Activated naive CD8-positive, alpha-beta T cell (primary cell): Measurements from ENCODE around the gene ASPDH.
"Not testable (repeated sequence)": the region's sequence is repeated elsewhere in the genome, so short reads cannot be mapped to it uniquely, and the experiment has no call there.

Experiments
- H3K27ac Mint-ChIP-seq: one replicate; pipeline ENCODE4 v1.8.0; 2021; ENCODE audit warnings: mixed read lengths
- H3K27me3 Mint-ChIP-seq: one replicate; pipeline ENCODE4 v1.8.0; 2021; ENCODE audit warnings: mixed read lengths
- H3K36me3 Mint-ChIP-seq: one replicate; pipeline ENCODE4 v1.8.0; 2021; ENCODE audit warnings: mixed read lengths
- H3K4me1 Mint-ChIP-seq: one replicate; pipeline ENCODE4 v1.8.0; 2021; ENCODE audit warnings: low read depth, mixed read lengths
- H3K4me3 Mint-ChIP-seq: one replicate; pipeline ENCODE4 v1.8.0; 2021; ENCODE audit warnings: mild to moderate bottlenecking, mixed read lengths
- H3K9me3 Mint-ChIP-seq: one replicate; pipeline ENCODE4 v1.8.0; 2021; ENCODE audit warnings: low read depth, mixed read lengths

The ASPDH gene

DNA sequence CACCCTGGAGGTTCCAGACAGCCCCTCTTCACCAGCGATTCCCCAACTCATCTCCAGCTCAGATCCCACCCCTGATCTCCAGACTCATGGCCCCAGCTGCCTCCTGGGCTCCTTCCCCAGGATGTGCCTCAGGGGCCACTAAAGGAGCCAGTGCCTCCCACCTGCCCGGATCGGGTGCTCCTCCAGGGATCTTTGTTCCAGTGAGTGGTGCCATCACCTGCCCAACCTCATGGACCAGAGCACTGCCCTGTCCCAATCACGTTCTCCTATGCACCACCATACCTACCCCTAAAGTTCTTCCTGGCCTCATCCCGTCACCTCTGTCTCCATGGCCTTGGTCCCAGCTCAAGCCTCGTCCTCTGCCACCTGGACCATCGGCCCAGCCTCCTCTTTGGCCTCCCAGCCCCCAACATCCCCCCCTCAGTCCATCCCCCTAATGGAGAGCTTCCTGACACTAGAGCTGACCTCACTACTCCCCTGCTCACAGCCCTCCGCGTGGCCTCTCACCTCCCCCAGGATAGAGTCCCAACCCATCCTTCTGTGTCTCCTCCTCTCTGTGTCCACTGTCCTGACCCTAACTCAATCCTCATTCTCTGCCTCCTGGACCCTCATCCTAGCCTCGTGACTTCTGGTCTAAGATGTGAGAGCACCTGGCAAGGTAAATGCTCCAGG lies 28.3 kb downstream of the ASPDH start:
- Mint-ChIP-seq H3K4me3 (no peak overlapping the region), H3K4me1 (peaks cover 8% of the 10 kb centered on the region), H3K27me3 (no peaks in the 10 kb centered on the region), H3K9me3 (no peaks in the 10 kb centered on the region), H3K36me3 (peaks cover 7% of the 10 kb centered on the region), H3K27ac (no peak overlapping the region)

DNA sequence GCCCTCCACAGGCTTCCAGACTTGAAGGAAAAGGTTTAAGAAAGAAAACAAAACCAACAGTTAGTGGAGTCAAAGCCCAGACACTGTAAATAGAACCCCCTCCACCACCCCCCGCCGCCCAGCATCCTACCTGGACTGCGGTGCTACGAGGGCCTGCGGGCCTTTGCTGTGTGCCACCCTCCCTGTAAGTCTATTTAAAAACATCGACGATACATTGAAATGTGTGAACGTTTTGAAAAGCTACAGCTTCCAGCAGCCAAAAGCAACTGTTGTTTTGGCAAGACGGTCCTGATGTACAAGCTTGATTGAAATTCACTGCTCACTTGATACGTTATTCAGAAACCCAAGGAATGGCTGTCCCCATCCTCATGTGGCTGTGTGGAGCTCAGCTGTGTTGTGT lies 30.8 kb downstream of the ASPDH start:
- Mint-ChIP-seq H3K27ac (peak overlapping the region; percentile 1), H3K4me3 (no peak overlapping the region), H3K36me3 (peaks cover 10% of the 10 kb centered on the region), H3K9me3 (no peaks in the 10 kb centered on the region), H3K27me3 (no peaks in the 10 kb centered on the region), H3K4me1 (peaks cover 8% of the 10 kb centered on the region)

DNA sequence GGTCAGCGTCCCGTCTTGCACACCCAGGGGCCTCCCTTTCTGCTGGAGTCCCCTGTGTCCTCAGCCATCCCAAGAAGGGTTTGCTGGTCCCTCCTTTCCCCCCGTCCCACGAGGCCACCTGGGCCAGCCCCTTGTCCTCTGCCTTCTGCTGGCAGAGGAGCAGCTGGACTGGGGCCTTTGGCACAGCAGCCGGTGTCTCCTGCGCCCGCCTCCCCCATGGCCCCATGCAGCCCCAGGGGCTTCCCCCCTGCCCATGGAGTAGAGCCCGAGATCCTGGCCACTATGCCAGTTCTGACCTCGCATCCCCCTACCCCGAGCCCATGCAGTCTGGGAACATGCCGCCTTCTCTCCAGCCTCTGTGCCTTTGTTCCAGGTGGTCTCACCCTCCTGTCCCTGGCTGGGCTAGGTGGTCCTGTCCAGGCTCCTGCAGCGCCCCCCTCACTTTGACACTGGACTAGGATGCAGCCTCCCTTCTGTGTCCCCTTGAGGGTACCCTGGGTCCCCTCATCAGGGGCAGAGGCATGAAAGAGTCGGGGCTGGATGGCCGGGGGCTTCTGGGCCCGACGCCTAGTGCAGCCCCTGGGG lies 31.4 kb downstream of the ASPDH start:
- H3K4me1 Mint-ChIP-seq = peaks cover 10% of the 10 kb centered on the region
- no peak overlapping the region for H3K4me3 Mint-ChIP-seq
- H3K9me3 Mint-ChIP-seq = no peaks in the 10 kb centered on the region
- peaks cover 12% of the 10 kb centered on the region for H3K36me3 Mint-ChIP-seq
- no peak overlapping the region for H3K27ac Mint-ChIP-seq
- no peaks in the 10 kb centered on the region for H3K27me3 Mint-ChIP-seq

DNA sequence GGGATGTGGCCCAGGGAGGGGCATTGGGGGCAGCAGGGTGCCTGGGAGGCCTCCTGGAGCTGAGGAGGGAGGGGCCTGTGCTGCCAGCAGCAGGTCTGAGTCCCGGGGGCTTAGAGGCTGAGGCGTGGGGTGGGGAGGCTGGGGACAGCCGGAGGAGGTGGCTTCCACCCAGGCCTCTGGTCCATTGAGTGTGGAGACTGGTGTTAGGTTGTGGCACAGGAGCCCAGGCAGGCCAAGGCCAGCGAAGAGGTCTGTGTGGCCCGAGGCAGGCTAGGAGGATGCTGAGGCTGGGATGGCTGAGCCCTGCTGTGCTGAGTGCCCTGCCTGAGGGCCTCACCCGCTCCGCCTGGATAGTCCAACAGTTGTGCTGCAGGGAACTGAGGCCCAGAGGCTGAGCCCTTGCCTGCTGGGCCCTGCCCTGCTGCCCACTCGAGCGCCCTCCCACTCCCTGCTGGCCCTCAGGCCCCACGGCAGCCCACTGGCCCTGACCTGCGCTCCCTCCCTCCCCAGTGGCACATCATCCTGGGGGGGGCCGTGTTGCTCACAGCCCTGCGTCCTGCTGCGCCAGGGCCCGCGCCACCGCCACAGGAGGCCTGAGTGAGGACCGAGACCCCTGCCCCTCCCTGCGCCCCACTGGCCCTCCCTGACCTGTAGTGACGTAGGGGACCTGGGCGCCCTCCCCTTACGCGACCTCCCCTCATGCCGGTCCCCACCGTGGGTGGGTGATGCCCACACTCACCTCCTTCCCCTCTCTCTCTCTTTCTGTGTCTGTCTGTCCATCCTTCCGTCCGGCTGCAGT lies 32.2 kb downstream of the ASPDH start:
- H3K4me3 Mint-ChIP-seq = no peak overlapping the region
- H3K9me3 Mint-ChIP-seq = no peaks in the 10 kb centered on the region
- peaks cover 9% of the 10 kb centered on the region for H3K36me3 Mint-ChIP-seq
- H3K27me3 Mint-ChIP-seq = no peaks in the 10 kb centered on the region
- H3K4me1 Mint-ChIP-seq = peaks cover 16% of the 10 kb centered on the region
- H3K27ac Mint-ChIP-seq = no peak overlapping the region

DNA sequence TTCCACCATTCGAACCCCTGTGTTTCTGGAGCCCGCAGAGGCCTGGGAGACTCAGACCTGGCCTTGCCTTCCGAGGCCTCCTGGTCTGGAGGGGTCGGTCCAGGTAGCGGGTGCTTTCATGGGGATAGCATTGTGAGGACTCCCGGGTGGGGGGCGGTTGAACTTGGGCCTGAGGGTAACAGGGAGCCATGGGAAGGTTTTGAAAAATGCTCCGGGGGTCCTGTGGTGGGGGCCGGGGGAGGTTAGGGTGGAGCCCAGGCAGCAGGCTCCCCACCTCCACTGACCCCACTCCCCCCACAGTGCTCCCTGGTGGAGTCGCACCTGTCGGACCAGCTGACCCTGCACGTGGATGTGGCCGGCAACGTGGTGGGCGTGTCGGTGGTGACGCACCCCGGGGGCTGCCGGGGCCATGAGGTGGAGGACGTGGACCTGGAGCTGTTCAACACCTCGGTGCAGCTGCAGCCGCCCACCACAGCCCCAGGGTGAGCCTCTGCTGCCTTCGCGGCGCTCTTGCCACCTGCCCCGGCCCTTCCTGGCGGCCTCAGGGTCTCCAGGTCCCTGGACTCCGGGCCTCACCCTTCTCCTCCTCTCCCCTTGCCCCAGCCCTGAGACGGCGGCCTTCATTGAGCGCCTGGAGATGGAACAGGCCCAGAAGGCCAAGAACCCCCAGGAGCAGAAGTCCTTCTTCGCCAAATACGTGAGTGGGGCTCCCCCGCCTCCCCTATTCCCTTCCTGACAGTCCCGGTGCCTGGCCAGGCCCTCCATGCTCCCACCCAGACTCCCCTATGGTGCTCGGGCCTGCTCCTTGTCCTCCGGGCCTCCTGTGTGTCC lies 33.2 kb downstream of the ASPDH start:
- no peaks in the 10 kb centered on the region for H3K27me3 Mint-ChIP-seq
- no peak overlapping the region for H3K4me3 Mint-ChIP-seq
- H3K27ac Mint-ChIP-seq = no peak overlapping the region
- H3K4me1 Mint-ChIP-seq = peaks cover 18% of the 10 kb centered on the region
- H3K9me3 Mint-ChIP-seq = no peaks in the 10 kb centered on the region
- H3K36me3 Mint-ChIP-seq = peaks cover 9% of the 10 kb centered on the region

DNA sequence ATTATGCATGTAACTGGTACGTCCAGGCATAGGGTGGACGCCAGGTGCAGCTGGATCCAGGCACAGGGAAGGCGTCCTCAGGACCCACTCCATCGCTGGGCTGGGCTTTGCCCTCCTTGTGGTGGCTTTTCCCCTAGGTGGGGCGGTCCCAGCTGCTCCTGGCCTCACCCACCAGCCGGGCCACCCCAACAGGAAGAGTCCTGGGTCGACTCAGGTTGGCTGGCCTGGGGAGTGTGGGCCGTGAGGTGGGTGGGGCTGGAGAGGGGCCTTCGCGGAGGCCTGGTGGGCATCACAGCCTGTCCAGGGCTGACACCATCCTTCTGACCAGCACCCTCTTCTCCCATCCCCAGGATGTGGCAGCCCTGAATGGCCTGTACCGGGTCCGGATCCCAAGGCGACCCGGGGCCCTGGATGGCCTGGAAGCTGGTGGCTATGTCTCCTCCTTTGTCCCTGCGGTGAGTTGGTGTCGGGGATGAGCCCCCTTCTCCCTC lies 33.9 kb downstream of the ASPDH start:
- Mint-ChIP-seq H3K36me3 (peaks cover 9% of the 10 kb centered on the region), H3K27me3 (no peaks in the 10 kb centered on the region), H3K27ac (no peak overlapping the region), H3K4me3 (no peak overlapping the region), H3K9me3 (no peaks in the 10 kb centered on the region), H3K4me1 (peaks cover 18% of the 10 kb centered on the region)

DNA sequence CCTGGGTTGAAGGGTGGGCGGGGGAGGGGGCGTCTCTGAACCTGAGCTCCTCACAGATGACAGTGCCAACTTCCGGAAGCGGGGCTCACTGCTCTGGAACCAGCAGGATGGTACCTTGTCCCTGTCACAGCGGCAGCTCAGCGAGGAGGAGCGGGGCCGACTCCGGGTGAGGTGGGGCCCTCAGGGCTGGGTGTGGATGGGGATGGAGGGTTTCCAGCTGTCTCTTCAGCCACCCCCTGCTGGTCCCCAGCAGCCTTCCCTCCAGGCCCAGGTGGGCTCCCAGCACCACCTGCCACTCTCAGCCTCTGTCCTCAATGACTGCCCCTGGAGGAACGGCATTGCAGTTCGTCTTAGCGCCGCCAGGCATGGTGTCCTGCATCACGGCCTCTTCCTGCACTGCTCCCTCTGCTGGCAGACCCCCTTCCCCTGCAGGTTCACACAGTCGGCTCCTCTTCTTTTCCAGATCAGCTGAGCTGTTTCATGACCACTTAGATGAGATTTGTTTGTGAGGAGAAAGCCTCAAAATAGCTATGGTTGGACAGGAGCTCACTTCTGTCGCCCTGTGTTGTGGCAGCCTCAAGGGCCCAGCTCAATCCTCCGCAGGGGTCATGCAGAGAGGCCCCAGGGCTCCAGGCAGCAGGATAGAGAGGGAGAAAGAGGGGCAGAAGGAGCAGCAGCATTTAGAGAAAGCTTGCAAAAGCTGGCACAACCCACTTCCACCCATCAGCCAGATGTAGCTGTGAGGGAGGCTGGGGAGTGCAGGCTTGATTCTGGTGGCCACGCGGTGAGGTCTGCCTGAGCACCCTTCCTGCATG lies 34.6 kb downstream of the ASPDH start:
- peak overlapping the region; percentile 41 for H3K27ac Mint-ChIP-seq
- H3K9me3 Mint-ChIP-seq = no peaks in the 10 kb centered on the region
- peaks cover 18% of the 10 kb centered on the region for H3K4me1 Mint-ChIP-seq
- H3K27me3 Mint-ChIP-seq = no peaks in the 10 kb centered on the region
- peak overlapping the region; percentile 20 for H3K4me3 Mint-ChIP-seq
- H3K36me3 Mint-ChIP-seq = peaks cover 9% of the 10 kb centered on the region

DNA sequence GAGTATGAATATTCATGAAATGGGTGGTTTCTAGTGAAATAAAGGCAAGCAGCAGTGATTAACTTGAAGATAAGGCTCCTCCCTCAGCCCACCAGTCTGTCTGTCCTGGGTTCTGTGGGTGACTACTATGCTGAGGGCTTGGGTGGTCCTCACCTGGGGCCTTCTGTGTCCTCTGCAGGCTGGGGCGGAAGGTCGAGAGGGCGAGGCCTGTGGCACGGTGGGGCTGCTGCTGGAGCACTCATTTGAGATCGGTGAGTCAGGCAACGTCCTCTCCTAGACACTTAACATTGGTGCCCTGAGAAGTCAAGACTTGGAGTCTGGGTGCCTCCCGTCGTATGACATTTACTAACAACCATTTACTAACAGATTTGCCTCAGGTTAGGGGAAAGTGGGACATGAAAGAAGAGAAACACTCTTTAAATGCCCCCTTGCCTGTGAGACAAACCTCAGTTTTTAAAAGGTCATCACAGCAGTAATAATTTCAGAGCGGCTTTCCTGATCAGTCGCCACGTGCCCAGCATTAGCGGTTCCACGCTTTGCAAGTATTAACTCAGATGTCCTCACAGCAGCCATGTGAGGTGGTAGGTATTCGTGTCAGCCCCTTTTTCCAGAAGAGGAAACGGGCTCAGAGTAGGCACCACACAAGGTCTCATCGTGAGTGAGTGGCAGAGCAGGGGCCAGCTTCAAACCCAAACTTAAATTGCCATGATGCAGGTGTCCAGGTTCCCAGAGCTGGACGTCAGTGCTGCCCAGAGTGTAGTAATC lies 35.8 kb downstream of the ASPDH start:
- Mint-ChIP-seq H3K27me3 (no peaks in the 10 kb centered on the region), H3K4me1 (peaks cover 18% of the 10 kb centered on the region), H3K4me3 (peak overlapping the region; percentile 98), H3K36me3 (peaks cover 6% of the 10 kb centered on the region), H3K27ac (peak overlapping the region; percentile 79), H3K9me3 (no peaks in the 10 kb centered on the region)

DNA sequence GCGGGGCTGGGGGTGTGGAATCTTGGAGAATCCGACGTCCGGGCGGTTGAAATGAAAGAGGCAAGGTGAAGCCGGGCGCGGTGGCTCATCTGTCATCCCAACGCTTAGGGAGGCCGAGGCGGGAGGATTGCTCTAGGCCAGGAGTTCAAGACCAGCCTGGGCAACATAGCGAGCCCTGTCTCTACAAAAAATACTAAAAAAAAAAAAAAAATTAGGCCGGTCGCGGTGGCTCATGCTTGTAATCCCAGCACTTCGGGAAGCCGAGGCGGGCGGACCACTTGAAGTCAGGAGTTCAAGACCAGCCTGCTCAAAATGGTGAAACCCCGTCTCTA lies 36.8 kb downstream of the ASPDH start:
- H3K27ac Mint-ChIP-seq = peak overlapping the region; percentile 89
- no peaks in the 10 kb centered on the region for H3K27me3 Mint-ChIP-seq
- H3K9me3 Mint-ChIP-seq = no peaks in the 10 kb centered on the region
- H3K4me3 Mint-ChIP-seq = peak overlapping the region; percentile 98
- H3K36me3 Mint-ChIP-seq = peaks cover 6% of the 10 kb centered on the region
- peaks cover 18% of the 10 kb centered on the region for H3K4me1 Mint-ChIP-seq

DNA sequence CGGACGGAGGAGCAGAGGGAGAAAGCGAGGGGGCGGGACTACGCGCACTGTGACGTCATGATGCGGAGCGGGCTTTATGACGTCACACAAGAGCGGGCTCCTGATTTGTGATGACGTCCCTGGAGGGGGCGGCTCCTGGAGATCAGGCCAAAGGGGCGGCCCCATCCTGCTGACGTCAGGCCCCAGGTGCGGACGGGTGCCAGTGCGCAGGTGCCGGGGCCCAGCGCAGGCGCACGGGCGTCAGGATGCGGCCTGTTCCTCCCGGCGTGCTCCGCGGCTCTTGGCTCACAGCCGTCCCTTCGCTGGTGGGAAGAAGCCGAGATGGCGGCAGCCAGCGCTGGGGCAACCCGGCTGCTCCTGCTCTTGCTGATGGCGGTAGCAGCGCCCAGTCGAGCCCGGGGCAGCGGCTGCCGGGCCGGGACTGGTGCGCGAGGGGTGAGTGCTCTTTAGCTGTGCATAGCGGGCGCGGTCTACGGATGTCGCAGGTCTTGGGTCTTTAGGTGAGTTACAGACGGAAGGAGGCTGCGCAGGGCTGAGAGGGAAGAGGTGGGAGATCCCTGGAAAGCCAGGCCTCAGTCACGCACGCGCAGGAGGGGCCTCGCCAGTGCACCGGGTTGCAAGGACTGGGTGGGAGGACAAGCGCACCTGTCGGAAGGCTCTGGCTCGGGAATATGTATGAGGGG lies 37.3 kb downstream of the ASPDH start, which contains the start of the genes EMC10 and GARIN5A:
TSS of gene EMC10 (plus strand) at position 284 of the 683 bp plus-strand sequence. CDS start at position 322, 38 bp downstream.
TSS of gene GARIN5A (minus strand) at position 625 of the 683 bp plus-strand sequence. CDS start at position 165, 460 bp downstream.
- no peaks in the 10 kb centered on the region for H3K9me3 Mint-ChIP-seq
- peak within 1 kb of the TSS; percentile 89 for H3K27ac Mint-ChIP-seq
- H3K4me3 Mint-ChIP-seq = peak within 1 kb of the TSS; percentile 98
- peaks cover 18% of the 10 kb centered on the region for H3K4me1 Mint-ChIP-seq
- no peaks in the 10 kb centered on the region for H3K27me3 Mint-ChIP-seq
- H3K36me3 Mint-ChIP-seq = peaks cover 6% of the 10 kb centered on the region

DNA sequence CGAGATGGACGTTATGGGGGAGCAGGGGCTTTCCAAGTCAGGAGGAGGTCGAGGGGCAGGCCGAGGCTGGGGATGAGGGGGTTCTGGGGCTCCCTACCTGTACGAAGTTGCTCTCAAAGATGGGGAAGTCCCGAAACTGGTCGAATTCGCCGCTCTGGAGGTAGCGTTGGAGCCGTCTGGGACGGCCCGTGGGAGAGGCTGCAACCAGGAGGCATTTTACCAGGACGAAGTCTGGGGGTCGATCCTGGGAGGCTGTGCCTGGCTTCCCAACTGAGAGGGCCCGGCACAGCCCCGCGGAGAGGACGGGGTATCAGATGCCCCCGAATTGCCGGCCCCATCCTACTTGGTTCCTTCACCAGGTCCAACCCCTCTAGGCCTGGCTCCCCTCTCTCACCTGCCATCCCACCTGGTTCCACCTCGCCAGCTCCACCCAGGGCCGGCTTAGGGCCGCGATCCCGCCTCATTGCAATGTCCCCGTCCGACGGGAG lies 37.9 kb downstream of the ASPDH start:
- no peaks in the 10 kb centered on the region for H3K9me3 Mint-ChIP-seq
- peaks cover 18% of the 10 kb centered on the region for H3K4me1 Mint-ChIP-seq
- H3K36me3 Mint-ChIP-seq = peaks cover 6% of the 10 kb centered on the region
- peak overlapping the region; percentile 81 for H3K27ac Mint-ChIP-seq
- peak overlapping the region; percentile 98 for H3K4me3 Mint-ChIP-seq
- H3K27me3 Mint-ChIP-seq = no peaks in the 10 kb centered on the region

DNA sequence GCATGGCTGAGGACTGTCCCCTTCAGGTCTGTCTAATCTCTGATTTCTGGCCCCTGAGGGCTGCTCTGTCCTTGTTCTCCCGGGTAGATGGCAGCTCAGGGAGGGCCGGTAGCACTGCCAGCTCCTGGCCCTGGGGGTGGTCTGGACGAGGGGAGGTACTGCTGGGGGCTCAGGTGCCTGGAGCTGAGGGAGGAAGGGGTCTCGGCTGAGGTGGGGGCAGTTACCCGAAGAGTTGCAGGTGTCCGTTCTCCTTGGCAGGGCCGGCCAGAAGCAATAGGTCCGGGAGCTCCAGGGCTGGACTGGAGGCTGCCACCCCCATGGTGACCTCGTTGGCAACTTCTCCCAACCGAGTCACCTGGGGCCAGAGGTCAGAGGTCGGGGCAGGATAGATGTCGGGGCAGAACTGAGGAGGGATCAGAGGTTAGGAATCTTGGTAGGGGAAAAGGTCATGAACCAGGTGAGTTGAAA lies 38.6 kb downstream of the ASPDH start:
- peak overlapping the region; percentile 70 for H3K4me3 Mint-ChIP-seq
- H3K27ac Mint-ChIP-seq = peak overlapping the region; percentile 77
- H3K36me3 Mint-ChIP-seq = peaks cover 6% of the 10 kb centered on the region
- no peaks in the 10 kb centered on the region for H3K9me3 Mint-ChIP-seq
- no peaks in the 10 kb centered on the region for H3K27me3 Mint-ChIP-seq
- peaks cover 18% of the 10 kb centered on the region for H3K4me1 Mint-ChIP-seq

DNA sequence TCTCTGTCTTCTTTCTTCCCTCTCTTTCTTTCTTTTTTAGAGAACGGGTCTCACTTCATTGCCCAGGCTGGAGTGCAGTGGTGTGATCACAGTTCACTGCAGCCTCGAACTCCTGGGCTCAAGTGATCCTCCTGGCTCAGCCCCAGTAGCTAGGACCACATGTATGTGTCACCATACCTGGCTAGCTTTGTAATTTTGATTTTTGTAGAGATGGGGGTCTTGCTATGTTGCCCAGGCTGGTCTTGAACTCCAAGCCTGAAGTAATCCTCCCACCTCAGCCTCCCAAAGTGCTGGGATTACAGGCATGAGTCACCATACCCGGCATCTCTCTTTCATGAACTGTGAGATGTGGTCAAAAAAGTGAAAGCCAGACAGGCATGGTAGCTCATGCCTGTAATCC lies 40.4 kb downstream of the ASPDH start:
- not testable (repeated sequence) for H3K27ac Mint-ChIP-seq, H3K27me3 Mint-ChIP-seq, H3K9me3 Mint-ChIP-seq, H3K36me3 Mint-ChIP-seq, H3K4me3 Mint-ChIP-seq
- peaks cover 15% of the 10 kb centered on the region for H3K4me1 Mint-ChIP-seq
